LNCAP (cell line): ENCODE results near the gene IQSEC3.

Experiments used
- TF ChIP-seq, protein P1 (sequence below): fragments of 450-650 bp; IDR thresholded peaks from 2 replicates; pipeline ENCODE4 v1.5.1; 2017; ENCODE audit warnings: mild to moderate bottlenecking

Gene IQSEC3

DNA sequence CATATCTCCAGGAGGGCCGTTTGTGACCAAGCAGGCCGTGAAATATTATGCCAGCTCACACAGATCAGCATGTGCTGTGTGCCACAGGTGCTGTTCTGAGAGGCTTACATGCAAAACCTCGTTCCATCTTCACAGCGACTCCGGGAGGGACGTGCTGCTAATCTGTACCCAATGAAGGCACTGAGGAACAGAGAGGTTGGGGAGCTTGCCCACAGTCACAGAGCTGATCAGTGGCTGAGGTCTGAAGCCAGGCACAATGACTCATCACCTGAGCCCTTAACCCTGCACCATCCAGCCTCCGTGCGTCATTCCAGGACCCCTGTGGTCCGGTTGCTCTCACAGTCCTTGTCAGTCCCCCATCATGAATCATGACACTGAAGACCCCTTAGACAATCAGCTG is 80.7 kb downstream of the IQSEC3 start:
- TF ChIP-seq, protein P1, sequence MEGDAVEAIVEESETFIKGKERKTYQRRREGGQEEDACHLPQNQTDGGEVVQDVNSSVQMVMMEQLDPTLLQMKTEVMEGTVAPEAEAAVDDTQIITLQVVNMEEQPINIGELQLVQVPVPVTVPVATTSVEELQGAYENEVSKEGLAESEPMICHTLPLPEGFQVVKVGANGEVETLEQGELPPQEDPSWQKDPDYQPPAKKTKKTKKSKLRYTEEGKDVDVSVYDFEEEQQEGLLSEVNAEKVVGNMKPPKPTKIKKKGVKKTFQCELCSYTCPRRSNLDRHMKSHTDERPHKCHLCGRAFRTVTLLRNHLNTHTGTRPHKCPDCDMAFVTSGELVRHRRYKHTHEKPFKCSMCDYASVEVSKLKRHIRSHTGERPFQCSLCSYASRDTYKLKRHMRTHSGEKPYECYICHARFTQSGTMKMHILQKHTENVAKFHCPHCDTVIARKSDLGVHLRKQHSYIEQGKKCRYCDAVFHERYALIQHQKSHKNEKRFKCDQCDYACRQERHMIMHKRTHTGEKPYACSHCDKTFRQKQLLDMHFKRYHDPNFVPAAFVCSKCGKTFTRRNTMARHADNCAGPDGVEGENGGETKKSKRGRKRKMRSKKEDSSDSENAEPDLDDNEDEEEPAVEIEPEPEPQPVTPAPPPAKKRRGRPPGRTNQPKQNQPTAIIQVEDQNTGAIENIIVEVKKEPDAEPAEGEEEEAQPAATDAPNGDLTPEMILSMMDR, result no peak

DNA sequence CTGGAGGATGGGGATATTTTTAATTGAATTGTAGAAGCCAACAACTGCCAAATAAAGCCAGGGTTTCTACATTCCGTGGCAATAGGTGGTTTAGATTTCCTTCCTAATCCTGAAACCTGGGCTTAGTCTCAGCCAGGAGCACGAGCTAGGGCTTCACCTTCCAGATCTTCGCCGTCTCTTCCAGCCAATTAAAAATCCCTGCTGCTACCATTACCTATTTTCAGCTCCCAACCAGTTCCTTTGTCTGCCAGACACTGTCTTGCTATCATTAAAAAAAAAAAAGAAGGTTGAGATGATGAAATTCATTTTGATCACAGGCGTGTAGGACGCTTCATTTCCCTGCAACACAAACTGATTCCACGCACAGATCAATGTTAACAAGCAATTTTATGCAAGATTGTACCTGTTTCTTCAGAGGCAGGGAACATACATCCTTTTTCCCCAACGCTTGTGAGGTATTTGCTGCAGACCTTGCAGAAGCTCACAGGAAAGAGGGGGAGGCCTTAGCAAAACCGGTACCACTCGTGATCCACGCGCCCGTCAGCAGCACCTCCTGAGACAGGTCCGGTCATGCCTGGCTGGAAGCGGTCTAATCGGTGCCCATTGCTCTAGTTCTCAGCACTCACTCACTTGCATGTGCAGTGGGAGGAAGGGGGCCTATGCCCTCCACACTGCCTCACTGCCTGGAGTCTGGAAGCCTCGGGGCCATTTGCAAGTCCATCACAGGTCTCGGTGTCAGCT is 82.3 kb downstream of the IQSEC3 start:
- TF ChIP-seq, protein P1, result no peak

DNA sequence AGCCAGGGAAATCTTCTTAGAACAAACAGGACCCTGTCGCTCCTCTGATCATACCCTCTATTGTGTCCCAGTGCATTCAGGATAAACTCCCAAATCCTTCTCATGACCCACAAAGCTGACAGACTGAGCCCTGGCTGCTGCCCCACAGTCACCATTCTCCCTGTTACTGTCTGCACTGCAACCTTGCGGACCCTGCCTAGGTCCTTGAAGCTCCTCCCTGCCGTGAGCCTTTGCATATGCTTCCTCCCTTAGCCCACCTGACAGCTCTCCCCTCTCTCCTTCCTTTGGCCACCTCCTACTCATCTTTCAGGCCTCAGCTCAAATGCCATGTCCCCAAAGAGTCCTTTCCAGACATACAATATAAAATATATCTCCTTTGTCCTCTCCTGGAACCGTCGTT is 85.0 kb downstream of the IQSEC3 start:
- TF ChIP-seq, protein P1, result no peak

DNA sequence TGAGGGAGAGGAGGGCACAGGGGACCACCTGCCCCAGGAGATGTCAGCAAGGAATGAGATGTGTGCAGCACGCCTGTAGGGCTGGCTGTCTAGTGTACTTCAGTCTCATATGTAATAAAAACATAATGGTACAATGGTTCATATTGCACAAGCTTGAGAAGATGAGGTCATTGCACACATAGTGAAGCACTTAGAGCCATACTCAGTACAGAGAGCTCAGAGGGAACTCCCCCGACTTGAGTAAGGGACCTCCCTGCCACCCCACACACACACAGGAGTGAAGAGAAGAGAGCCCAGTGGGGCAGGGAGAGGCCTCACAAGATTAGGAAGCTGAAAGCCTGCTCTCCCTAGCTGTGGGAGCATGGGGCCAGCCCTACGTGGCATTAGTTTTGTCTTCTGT is 85.9 kb downstream of the IQSEC3 start:
- TF ChIP-seq, protein P1, result no peak

DNA sequence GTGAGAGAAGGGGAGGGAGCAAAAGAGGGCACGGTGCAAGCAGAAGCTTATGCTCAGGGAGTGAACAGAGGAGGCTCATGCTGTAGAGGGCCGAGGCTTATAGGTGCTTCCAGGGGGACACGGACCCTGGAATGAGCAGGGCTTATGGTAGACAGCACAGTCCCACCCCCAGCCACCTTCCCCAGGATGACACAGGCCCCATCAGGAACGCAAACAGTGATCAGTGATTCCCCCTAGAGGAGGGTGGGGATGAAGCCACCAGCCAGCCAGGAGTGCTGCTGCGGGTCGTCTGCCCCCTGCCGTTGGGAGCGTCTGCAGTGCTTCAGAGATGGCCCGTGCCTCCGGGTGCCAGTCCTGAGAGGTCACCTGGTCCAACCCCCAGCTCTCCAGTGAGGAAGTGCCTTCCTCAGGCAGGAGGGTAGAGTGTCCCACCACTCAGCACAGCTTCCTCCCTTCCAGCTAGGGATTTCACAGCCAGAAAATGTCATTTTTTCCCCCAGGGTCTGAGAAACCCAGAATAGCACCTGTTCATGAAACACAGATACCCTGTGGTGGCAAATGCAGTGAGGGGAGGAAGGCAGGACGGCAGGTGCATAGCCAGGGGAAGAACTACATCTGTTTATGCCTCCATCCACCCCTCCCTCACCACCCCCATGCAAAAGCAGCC is 86.6 kb downstream of the IQSEC3 start:
- TF ChIP-seq, protein P1, result peak; percentile 65

DNA sequence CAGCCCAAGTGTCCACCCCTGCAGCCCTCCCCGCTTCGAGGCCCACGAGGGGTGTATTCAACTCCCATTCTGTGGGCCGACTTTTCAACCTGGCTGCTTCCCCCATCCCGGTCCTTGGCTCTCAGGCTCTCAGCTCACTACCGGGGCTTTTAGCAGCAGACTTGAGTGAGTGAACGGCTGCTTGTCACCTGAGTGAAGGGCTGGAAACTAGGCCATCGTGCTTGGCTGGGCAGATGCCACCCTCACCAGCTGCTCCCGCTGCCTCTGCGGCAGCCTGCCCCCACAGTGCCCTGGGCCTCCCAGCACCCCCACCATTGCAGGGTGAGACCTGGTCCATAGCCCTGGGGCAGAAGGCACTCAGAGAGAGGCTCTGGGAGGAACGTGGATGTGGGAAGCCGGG is 87.5 kb downstream of the IQSEC3 start:
- TF ChIP-seq, protein P1, result no peak

DNA sequence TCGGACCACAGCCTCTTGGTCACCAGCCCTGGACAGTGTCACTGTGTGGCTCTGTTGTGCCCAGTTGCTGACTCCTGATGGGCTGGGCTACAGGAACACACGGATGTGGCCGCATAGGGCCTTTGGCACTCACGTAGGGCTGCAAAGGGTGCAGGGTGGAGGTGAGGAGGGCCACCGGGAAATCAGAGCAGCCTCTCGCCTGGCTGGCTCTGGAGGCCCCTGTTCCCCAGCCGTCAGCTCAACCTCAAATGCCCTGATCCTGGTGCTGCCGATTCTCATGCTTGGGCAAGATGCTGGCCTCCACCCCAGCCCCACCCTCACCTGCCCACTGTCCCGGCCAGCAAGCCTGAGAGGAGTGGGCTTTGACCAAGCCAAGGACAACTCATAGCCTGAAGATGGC is 88.4 kb downstream of the IQSEC3 start:
- TF ChIP-seq, protein P1, result no peak
